ENCODE data around the gene SGCE.

SGCE gene

DNA sequence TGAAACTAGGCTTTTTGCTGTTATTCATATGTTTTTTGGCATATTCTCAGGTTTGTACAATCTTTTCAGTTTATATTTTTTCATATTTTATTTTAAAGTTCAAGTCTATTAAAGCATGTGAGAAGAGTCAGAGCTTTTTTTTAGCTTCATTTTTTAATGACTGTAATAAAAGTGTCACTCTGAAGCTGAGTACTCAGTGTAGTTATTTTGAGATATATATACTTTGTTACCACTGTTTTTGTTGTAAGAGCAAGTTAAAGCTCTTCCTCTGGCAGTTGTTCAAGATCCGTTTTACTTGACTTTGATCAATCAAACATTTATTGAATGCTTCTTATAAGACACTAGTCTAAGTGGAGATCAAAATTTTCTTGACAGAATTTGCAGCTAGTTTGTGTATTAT is 108.8 kb downstream of the SGCE start:
- Mint-ChIP-seq H3K4me1 (no peaks in the 10 kb centered on the region), H3K9me3 (no peaks in the 10 kb centered on the region), H3K4me3 (no peak overlapping the region), H3K27ac (no peak overlapping the region), H3K36me3 (peaks cover 11% of the 10 kb centered on the region), H3K27me3 (no peaks in the 10 kb centered on the region)
- no peak for DNase-seq
- CTCF ChIA-PET, result no interaction called here

DNA sequence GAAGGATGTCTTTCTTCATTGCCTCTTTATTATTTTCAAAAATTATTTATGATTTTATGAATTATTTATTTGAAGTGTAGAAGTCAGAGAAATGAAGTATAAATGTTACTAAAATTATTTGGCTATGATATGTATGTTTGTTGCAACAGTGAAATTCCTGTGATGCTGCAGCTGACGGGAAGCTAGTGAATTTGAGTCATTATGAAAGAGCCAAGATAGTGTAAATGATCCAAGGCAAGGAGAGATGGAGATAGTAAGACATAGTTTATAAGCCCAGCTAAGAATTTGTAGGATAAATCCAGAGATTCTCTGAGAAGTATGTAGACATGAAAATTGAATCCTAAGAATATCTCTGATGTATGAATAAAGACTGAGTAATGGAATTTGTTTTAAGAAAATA is 115.5 kb downstream of the SGCE start:
- CTCF ChIA-PET, result no interaction called here
- H3K27me3 Mint-ChIP-seq, result no peaks in the 10 kb centered on the region
- H3K27ac Mint-ChIP-seq, result no peak overlapping the region
- H3K36me3 Mint-ChIP-seq, result peaks cover 15% of the 10 kb centered on the region
- DNase-seq, result no peak
- no peaks in the 10 kb centered on the region for H3K9me3 Mint-ChIP-seq
- H3K4me1 Mint-ChIP-seq, result no peaks in the 10 kb centered on the region
- H3K4me3 Mint-ChIP-seq, result no peak overlapping the region
